HepG2 (cell line): Measurements from ENCODE around the gene ZNF225. TPM values are rescaled to one million over a fixed set of nuclear protein-coding genes. Genes with fewer than 3 reads are reported as not detected.

Source experiments
- CENPT ChIP-seq: sonication (generic); formaldehyde crosslinking; IDR thresholded peaks from 2 replicates; pipeline ENCODE4 v1.8.0; 2022; ENCODE audit warnings: low read depth, mild to moderate bottlenecking, moderate library complexity, missing genetic modification reagents
- FOXP1 ChIP-seq, 2 experiments: fragments of 450-650 bp in 1 of 2; IDR thresholded peaks; 2 replicates each; pipeline ENCODE4 v1.6.1; 2017 to 2018; ENCODE audit warnings: antibody characterized with exemption in 1 of 2
- HNRNPLL ChIP-seq: fragments of 200-400 bp; formaldehyde crosslinking; IDR thresholded peaks from 2 replicates; pipeline ENCODE4 v1.6.1; 2017; ENCODE audit warnings: mild to moderate bottlenecking, low read depth, low read length; ENCODE audit not compliant: poor library complexity, severe bottlenecking
- NKX3-1 ChIP-seq: sonication (generic); formaldehyde crosslinking; IDR thresholded peaks from 2 replicates; pipeline ENCODE4 v1.5.0; 2020; ENCODE audit warnings: missing genetic modification reagents
- PRDM10 ChIP-seq: sonication (generic); formaldehyde crosslinking; IDR thresholded peaks from 2 replicates; pipeline ENCODE4 v1.4.0; 2020; ENCODE audit warnings: low read depth, missing genetic modification reagents
- SOX13 ChIP-seq, 3 experiments: fragments of 450-650 bp in 1 of 3; sonication (generic) in 1 of 3; formaldehyde crosslinking in 1 of 3; IDR thresholded peaks in 2 of 3; conservative IDR thresholded peaks in 1 of 3; 2 replicates each; pipeline versions ENCODE4 v1.5.0 to v1.6.1; 2016 to 2020; ENCODE audit warnings: antibody characterized with exemption in 1 of 3, mild to moderate bottlenecking in 1 of 3, missing compliant biosample characterization in 1 of 3, missing genetic modification reagents in 1 of 3, moderate library complexity in 1 of 3
- TCF7 ChIP-seq: sonication (generic); IDR thresholded peaks from 2 replicates; pipeline ENCODE4 v1.6.1; 2016; ENCODE audit warnings: antibody characterized with exemption, low read depth
- TEAD2 ChIP-seq: sonication (generic); formaldehyde crosslinking; IDR thresholded peaks from 2 replicates; pipeline ENCODE4 v1.9.0; 2021; ENCODE audit warnings: missing genetic modification reagents
- ZBTB4 ChIP-seq: sonication (generic); formaldehyde crosslinking; IDR thresholded peaks from 2 replicates; pipeline ENCODE4 v1.4.0; 2020; ENCODE audit warnings: missing genetic modification reagents, mild to moderate bottlenecking, borderline replicate concordance
- ZKSCAN5 ChIP-seq: sonication (generic); formaldehyde crosslinking; IDR thresholded peaks from 2 replicates; pipeline ENCODE4 v1.5.1; 2020; ENCODE audit warnings: mild to moderate bottlenecking, missing genetic modification reagents
- ZNF143 ChIP-seq: sonication (generic); formaldehyde crosslinking; IDR thresholded peaks from 2 replicates; pipeline ENCODE4 v1.4.0; 2020; ENCODE audit warnings: missing genetic modification reagents
- ZNF232 ChIP-seq: sonication (generic); formaldehyde crosslinking; IDR thresholded peaks from 2 replicates; pipeline ENCODE4 v1.4.0; 2020; ENCODE audit warnings: missing genetic modification reagents, borderline replicate concordance
- ZNF577 ChIP-seq: sonication (generic); formaldehyde crosslinking; IDR thresholded peaks from 2 replicates; pipeline ENCODE4 v1.4.0; 2020; ENCODE audit warnings: mild to moderate bottlenecking, low read depth, missing genetic modification reagents, borderline replicate concordance
- ZNF7 ChIP-seq: IDR thresholded peaks from 2 replicates; pipeline ENCODE4 v1.6.1; 2016; ENCODE audit warnings: missing biosample characterization, missing genetic modification reagents
- ZNF782 ChIP-seq: sonication (generic); formaldehyde crosslinking; IDR thresholded peaks from 2 replicates; pipeline ENCODE4 v1.4.0; 2020; ENCODE audit warnings: missing genetic modification reagents, mild to moderate bottlenecking, borderline replicate concordance
- ZNF788 ChIP-seq: sonication (generic); formaldehyde crosslinking; IDR thresholded peaks from 2 replicates; pipeline ENCODE4 v1.5.0; 2020; ENCODE audit warnings: mild to moderate bottlenecking, missing genetic modification reagents, borderline replicate concordance
- polyA plus RNA-seq, 8 experiments: library from polyadenylated mRNA; depleted of rRNA in 3 of 8; stranded (reverse) in 7 of 8; unstranded in 1 of 8; fragments of >200 nt; fragmentation: Illumina TruSeq in 4 of 8; extraction: Trizol in 4 of 8; gene quantifications; 2 replicates each; pipeline versions ENCODE4 v1.2.1 to v1.2.3, GENCODE V29; 2011 to 2016; ENCODE audit warnings: low read depth in 4 of 8, missing spikeins in 1 of 8, mixed read lengths in 1 of 8; ENCODE audit not compliant: insufficient read depth in 1 of 8
- total RNA-seq, 5 experiments: library from RNA; depleted of rRNA; stranded (reverse); fragments of >200 nt; fragmentation: Illumina TruSeq; extraction: Trizol; gene quantifications; 2 replicates each; pipeline ENCODE4 v1.2.3, GENCODE V29; 2016; ENCODE audit warnings: low read depth in 1 of 5
- TF ChIP-seq, protein P1 (sequence below): fragments of 450-650 bp; IDR thresholded peaks from 2 replicates; pipeline ENCODE4 v1.6.1; 2016
- TF ChIP-seq, protein P2 (sequence below): sonication (generic); formaldehyde crosslinking; IDR thresholded peaks from 2 replicates; pipeline ENCODE4 v1.5.0; 2020; ENCODE audit warnings: mild to moderate bottlenecking, missing genetic modification reagents

Gene ZNF225
- total and polyA plus RNA-seq, 2 of the 13 experiments (the other 11 are each of a cell fraction or from before 2014, with no cell fraction given), result 0.87 to 3.3 TPM

DNA sequence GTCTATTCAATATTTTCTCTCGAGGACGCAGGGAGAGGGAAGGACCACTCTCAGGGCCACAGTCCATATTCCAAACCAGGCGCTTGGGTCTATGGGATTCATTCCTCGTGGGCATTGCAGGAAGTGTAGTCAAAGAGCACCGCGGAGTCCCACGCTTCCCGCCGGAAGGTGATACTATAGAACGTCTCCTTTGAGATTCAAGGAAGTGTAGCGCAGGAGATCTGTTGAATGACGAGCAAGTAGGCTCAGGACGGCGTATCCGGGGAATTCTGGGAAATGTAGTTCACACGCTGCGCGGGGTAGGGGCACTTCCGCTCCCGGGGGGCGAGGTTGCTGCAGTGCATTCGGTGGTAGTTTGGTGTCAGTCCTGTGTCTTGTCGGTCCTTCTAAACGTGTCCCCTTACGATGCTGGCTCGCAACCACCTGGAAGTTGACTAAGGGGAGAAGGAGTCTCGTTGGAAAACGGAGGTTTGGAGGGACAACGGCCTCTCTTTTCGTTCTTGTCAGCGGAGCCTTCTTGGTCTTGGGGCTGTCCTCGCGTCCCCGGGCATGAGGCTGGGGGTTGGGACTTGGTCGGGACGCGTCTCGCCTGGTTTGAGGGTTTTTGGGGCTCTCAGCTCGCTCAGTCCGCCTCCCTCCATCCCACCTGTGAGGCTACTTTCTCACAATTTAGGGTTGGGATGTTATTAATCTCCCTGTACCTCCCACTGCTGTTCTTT is 41.2 kb upstream of the ZNF225 start, which contains the start of gene ZNF284 (continued):
- TF ChIP-seq HNRNPLL (no peak), ZNF577 (CRISPR knock-in tag) (no peak), ZNF7 (CRISPR knock-in tag) (no peak), FOXP1 (IDR thresholded peaks at IDR 0.05) (no peak), FOXP1 (CRISPR knock-in tag; IDR thresholded peaks at IDR 0.05) (no peak), SOX13 (IDR thresholded peaks at IDR 0.05) (no peak), SOX13 (CRISPR knock-in tag; conservative IDR thresholded peaks at IDR 0.05 in 1 of 2, IDR thresholded peaks at IDR 0.05 in 1 of 2) (no peak), ZNF782 (CRISPR knock-in tag) (no peak), NKX3-1 (CRISPR knock-in tag) (no peak), TCF7 (no peak), ZNF788 (CRISPR knock-in tag) (peak; percentile 66; the same call in 1 of the 2 replicates), ZNF143 (CRISPR knock-in tag) (peak; percentile 98), TEAD2 (CRISPR knock-in tag) (no peak), ZKSCAN5 (CRISPR knock-in tag) (no peak), ZBTB4 (CRISPR knock-in tag) (no peak), PRDM10 (CRISPR knock-in tag) (peak; percentile 66), CENPT (CRISPR knock-in tag) (no peak), ZNF232 (CRISPR knock-in tag) (no peak; the same call in 1 of the 2 replicates)
- TF ChIP-seq, protein P1, sequence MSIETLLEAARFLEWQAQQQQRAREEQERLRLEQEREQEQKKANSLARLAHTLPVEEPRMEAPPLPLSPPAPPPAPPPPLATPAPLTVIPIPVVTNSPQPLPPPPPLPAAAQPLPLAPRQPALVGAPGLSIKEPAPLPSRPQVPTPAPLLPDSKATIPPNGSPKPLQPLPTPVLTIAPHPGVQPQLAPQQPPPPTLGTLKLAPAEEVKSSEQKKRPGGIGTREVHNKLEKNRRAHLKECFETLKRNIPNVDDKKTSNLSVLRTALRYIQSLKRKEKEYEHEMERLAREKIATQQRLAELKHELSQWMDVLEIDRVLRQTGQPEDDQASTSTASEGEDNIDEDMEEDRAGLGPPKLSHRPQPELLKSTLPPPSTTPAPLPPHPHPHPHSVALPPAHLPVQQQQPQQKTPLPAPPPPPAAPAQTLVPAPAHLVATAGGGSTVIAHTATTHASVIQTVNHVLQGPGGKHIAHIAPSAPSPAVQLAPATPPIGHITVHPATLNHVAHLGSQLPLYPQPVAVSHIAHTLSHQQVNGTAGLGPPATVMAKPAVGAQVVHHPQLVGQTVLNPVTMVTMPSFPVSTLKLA, result no peak
- TF ChIP-seq, protein P2, sequence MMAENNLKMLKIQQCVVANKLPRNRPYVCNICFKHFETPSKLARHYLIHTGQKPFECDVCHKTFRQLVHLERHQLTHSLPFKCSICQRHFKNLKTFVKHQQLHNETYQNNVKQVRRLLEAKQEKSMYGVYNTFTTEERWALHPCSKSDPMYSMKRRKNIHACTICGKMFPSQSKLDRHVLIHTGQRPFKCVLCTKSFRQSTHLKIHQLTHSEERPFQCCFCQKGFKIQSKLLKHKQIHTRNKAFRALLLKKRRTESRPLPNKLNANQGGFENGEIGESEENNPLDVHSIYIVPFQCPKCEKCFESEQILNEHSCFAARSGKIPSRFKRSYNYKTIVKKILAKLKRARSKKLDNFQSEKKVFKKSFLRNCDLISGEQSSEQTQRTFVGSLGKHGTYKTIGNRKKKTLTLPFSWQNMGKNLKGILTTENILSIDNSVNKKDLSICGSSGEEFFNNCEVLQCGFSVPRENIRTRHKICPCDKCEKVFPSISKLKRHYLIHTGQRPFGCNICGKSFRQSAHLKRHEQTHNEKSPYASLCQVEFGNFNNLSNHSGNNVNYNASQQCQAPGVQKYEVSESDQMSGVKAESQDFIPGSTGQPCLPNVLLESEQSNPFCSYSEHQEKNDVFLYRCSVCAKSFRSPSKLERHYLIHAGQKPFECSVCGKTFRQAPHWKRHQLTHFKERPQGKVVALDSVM, result 0 out of 2 replicates have a peak, but pooled peaks have one; percentile 33
